Measurements from ENCODE around the gene ANKRD62. TPM values are rescaled to one million over a fixed set of nuclear protein-coding genes. Genes with fewer than 3 reads are reported as not detected.

The ANKRD62 gene
- total and polyA plus RNA-seq, 4 donors: under 0.01 TPM; not detected in 3

DNA sequence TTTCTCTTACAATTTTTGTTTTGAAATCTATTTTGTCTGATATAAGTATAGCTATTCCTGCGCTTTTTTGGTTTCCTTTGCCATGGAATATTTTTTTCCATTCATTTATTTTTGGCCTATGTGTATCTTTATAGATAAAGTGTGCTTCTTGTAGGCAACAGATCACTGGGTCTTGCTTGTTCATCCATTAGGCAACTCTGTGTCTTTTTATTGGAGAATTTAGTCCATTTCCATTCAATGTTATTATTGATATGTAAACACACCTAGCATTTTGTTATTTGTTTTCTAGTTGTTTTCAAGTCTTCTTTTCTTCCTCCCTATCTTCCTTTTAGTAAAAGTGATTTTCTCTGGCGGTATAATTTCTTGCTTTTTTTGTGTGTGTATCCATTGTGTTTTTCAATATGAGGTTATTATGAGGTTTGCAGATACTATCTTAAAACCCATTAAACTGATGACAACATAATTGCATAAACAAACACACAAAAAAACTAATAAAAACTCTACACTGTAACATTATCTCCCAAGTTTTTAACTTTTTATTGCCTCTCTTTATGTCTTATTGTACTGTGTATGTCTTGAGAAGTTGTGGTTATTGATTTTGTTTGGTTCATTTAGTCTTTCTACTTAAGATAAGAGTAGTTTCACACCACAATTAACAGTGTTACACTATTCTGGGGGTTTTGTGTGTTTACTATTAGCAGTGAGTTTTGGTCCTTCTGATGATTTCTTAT, 71.6 kb downstream of the ANKRD62 start (continued):
- no peak for TF ChIP-seq MAX (IDR thresholded peaks at IDR 0.05)

Small RNA genes lying within 50 kb of the gene (small RNA-seq; reads per million reads assigned to genes)
- gene RNU6-324P: not detected

Other genes starting within 250 kb of the ANKRD62 start
- 10 to 100 TPM; 19.5 to 23.6 TPM for gene CHMP1B, start 242.4 kb upstream of the ANKRD62 start, total RNA-seq
- 10 to 100 TPM; 13.6 to 18.7 TPM for gene CHMP1B, start 242.4 kb upstream of the ANKRD62 start, polyA plus RNA-seq
- gene MPPE1, start 185.5 kb upstream of the ANKRD62 start, total RNA-seq: 10 to 100 TPM in 1 of 2 donors, 1 to 10 TPM in 1; 9.8 to 31.0 TPM
- 10 to 100 TPM; 21.2 to 31.6 TPM for gene MPPE1, start 185.5 kb upstream of the ANKRD62 start, polyA plus RNA-seq
- gene IMPA2, start 112.3 kb upstream of the ANKRD62 start, total RNA-seq: 10 to 100 TPM; 27.5 to 55.8 TPM
- gene IMPA2, start 112.3 kb upstream of the ANKRD62 start, polyA plus RNA-seq: 10 to 100 TPM; 40.7 to 55.7 TPM
- gene CIDEA, start 160.5 kb downstream of the ANKRD62 start, total RNA-seq: not detected
- gene CIDEA, start 160.5 kb downstream of the ANKRD62 start, polyA plus RNA-seq: not detected
- 100 to 1,000 TPM in 1 of 2 donors, 10 to 100 TPM in 1; 20.7 to 347 TPM for gene TUBB6, start 214.4 kb downstream of the ANKRD62 start, total RNA-seq
- gene TUBB6, start 214.4 kb downstream of the ANKRD62 start, polyA plus RNA-seq: 10 to 100 TPM in 1 of 2 donors, 1 to 10 TPM in 1; 5.5 to 14.2 TPM